ENCODE measurements around the gene LRRC25.

- TF ChIP-seq CTCF (conservative IDR thresholded peaks at IDR 0.05; ENCODE audit: low read length) (no peak), EZH2phosphoT487 (IDR thresholded peaks at IDR 0.05; ENCODE audit: borderline replicate concordance, low read depth, low read length) (no peak)
Measured at GRCh38 chr19:18429717-18430416, 32.4 kb upstream of the LRRC25 start.

All from OCI-LY7 (cell line).